Fibroblast of pulmonary artery (primary cell): ENCODE data around the gene MAP3K4.

Experiments used
- DNase-seq: peaks from one replicate; pipeline ENCODE4 v3.0.0-alpha.2; 2010; ENCODE audit warnings: low read depth
- H3K4me3 ChIP-seq: replicated peaks from 2 replicates; pipeline ENCODE4 v1.5.1; 2011; ENCODE audit warnings: low read depth, mild to moderate bottlenecking, control low read depth, low read length, moderate library complexity
- CTCF ChIP-seq: IDR thresholded peaks from 2 replicates; pipeline ENCODE4 v1.5.1; 2011; ENCODE audit warnings: mild to moderate bottlenecking, control low read depth, low read length, inconsistent platforms; ENCODE audit errors: missing control alignments

Gene MAP3K4

GRCh38 chr6:161150136-161150535 is 158.6 kb downstream of the MAP3K4 start:
- no peak for TF ChIP-seq CTCF
- no peak overlapping the region for H3K4me3 ChIP-seq
- DNase-seq, result no peak

GRCh38 chr6:161150566-161150965 is 159.0 kb downstream of the MAP3K4 start:
- no peak for DNase-seq
- no peak for TF ChIP-seq CTCF
- H3K4me3 ChIP-seq, result no peak overlapping the region

GRCh38 chr6:161151059-161151645 is 159.6 kb downstream of the MAP3K4 start:
- no peak overlapping the region for H3K4me3 ChIP-seq
- no peak for DNase-seq
- no peak for TF ChIP-seq CTCF

GRCh38 chr6:161151660-161152526 is 160.3 kb downstream of the MAP3K4 start:
- no peak for TF ChIP-seq CTCF
- no peak overlapping the region for H3K4me3 ChIP-seq
- DNase-seq, result no peak

GRCh38 chr6:161152527-161152862 is 160.9 kb downstream of the MAP3K4 start:
- TF ChIP-seq CTCF, result no peak
- DNase-seq, result no peak
- no peak overlapping the region for H3K4me3 ChIP-seq

- DNase-seq, result peak; percentile 17
- TF ChIP-seq CTCF, result peak; percentile 49
- H3K4me3 ChIP-seq, result no peak overlapping the region
Measured at GRCh38 chr6:161152907-161153662, 161.5 kb downstream of the MAP3K4 start.
